NK-92 (cell line): Measurements from ENCODE around the gene FBXW12.

Experiments
- DNase-seq: peaks from one replicate; lab custom pipeline; 2025; ENCODE audit not compliant: unreplicated experiment; lab: John Stamatoyannopoulos, UW

The FBXW12 gene

DNA sequence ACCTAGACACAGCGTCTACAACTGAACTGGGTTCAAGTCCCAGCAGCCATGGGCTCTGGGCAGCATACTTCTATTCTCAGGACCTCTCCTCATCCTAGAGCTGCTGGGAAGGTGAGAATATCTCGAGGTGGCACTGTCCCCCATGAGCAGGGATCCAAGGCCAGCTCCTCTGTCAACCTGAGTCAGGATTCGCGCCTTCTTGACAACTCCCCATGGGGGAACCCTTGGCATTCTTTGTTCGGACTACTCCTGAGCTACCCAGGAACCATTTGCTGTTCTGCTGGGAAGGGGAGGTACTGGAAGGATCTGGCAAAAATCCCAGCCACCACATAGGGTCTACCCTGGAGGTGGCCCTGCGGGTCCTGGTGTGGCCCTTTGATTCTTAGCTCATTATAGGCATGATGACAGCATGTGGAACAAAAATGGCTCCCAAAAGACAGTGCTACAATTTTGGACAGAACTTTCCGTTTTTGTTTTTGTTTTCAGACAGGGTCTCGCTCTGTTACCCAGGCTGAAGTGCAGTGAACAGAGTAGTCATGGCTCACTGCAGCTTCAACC, 35.6 kb downstream of the FBXW12 start:
- DNase-seq: no peak

DNA sequence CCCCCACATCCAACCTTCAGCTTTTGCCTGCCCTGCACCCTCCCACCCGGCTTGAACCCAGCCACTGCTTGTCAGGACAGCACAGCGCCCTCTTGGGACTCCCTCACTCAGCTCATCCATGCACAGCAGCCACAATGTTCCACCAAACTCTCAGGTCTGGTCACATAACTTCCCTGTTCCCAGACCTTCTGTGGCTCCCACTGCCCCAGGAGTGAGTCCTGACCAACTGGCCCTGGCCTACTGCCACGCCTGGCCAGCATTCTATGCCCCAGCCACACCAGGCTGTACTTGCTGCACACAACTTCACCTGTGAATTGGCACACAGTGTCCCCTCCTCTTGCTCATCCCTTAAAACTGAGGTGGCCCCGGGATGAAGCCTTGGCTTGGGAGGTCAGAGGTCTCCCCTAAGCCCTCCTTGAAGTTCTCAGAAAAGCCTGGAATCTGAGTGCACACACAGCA, 36.8 kb downstream of the FBXW12 start:
- no peak for DNase-seq

DNA sequence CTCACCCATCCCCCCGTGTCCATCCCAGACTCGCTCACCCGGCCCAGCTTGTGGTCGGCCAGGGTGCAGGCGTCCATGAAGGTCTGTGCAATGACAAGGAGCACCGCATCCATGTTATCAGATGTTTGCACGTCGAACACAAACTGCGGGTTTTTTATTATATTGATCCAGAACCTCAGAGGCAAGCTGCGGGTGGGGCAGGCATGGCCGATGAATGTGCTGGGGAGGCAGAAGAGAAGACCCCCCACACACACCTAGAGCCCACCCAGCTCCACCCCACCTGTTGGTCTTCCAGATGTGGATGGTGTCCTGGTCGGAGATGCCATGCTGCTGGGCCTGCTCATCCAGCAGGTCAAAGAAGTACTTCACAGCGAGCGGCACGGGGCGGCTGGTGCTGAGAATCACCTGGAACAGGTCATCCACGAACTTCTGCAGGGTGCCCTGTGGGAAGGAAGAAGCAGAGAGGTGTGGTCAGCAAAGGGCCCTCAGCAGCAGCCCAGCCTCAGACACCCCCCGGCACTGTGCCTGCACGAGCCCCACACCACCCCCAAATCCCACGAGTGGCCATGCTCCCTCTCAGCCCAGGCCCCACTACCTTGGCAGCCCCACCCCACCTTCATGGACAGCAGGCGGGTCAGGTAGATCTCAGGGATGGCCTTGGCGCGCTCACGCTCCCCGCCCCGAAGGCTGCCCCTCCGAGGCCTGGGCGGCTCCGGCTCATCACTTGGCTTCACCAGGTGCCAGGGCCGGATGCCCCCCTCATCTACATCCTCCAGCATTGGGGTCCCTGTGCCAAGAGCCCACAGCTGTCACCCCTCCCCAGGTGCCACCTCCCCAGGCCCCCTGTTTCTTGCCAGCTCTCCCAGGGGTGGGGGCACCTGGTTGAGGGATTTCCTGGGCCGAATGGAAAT, 37.5 kb downstream of the FBXW12 start:
- DNase-seq: no peak

DNA sequence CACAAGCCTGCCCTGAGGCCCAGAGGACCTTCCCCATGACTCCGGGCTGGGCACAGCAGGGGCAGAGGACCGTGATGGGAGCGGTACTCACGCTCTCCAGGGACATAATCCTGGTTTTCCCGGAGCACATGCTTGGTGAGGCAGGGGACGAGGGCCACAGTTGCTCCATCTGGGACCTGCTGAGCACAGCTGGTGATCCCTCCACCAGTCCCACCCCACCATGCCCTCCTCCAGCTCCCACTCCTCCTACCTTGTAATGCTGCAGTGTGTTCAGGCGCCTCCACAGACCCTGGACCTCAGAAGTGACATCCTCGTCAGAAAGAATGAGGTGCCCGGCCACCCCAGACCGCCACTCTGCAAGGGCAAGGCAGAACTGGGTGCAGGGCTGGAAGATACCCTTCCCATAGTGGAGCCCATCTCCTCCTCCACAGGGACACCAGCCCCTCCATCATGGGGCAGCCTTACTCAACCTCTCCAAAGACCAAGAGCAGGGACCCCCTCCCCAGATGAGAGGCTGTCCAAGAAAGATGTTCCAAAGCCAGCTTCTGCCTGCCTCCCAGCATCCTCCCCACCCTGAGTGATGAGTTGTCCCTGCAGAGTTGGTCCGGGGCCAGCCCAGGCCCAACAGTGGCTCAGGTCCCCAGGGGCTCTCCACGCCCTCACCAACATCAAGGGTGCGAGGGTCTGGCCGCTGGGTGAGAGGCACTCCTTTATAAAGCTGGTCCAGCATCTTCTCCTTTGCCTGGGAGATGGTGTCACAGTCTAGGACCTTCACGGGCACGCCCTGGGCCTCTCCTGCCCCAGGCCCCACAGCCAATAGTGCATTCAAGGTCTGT, 38.4 kb downstream of the FBXW12 start:
- DNase-seq: no peak

- no peak for DNase-seq
These were observed 39.1 kb downstream of the FBXW12 start for GRCh38 chr3:48411041-48411588.

- DNase-seq: no peak
These were observed 39.8 kb downstream of the FBXW12 start for GRCh38 chr3:48411606-48412374.

DNA sequence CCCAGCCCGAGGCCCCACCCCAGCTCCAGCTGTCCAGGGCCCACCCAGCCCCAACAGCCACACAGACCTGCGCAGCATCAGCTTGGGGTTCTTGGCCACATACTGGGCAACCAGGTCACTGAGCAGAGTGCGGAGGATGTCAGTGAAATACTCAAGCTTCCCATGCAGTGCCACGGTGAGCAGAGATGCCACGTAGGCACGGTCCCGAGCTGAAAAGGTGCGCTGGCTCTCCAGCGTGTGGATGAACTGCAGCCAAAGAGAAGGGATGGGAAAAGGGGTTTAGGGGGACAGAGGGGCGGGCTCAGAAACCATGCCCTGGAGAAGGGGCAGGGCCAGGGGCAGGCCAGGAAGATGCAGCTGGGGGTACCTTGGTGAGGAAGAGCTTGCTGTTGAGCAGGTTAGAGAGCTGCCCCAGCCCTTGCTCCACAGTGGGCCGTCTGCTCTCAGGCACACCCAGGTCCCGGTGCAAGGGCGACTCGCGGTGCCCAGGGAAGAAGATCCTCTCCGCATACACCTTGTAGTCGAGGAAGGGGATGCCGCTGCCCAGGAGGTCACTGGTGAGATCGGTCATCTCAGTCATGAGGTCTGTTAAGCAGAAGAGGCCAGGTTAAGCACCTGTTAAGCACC, 40.5 kb downstream of the FBXW12 start:
- DNase-seq: no peak

DNA sequence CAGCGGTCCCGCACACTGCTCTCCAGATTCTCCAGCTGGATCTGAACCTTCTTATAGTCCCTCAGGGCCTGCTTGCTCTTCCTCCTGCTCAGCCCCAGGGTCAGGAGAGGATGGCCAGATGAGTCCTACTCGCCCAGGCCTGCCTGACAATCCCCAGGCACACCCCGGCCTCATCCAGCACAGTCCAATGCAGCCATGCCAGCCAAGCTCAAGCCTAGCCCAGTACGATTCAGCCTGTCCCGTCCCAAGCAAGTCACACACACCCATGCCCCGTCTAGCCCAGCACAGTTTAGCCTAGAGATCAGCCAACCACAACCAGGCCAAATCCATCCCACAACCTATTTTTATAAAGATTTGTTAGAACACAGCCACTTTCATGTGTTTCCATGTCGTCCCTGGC, 41.1 kb downstream of the FBXW12 start:
- no peak for DNase-seq

DNA sequence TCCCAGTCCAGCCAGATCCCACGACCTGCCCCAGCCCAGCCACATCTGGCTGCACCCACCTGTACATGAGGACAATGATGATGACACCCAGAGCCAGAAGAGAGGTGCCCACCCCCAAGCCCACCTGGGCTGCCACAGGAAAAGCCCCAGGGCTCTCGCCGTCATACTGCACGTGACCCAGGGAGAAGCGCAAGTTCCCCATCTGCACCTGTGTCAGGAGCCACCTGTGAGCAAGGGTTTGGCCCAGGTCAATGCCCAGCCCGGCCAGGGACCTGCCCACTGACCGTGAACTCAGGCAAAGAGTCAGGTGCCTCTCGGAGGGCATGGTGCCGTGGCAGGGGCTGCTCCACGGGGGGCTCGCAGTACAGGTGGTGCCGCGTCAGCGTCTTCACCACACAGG, 41.6 kb downstream of the FBXW12 start:
- no peak for DNase-seq

- DNase-seq: no peak
These were observed 42.6 kb downstream of the FBXW12 start for GRCh38 chr3:48414376-48415250.

GRCh38 chr3:48415251-48415953, 43.4 kb downstream of the FBXW12 start:
- no peak for DNase-seq

DNA sequence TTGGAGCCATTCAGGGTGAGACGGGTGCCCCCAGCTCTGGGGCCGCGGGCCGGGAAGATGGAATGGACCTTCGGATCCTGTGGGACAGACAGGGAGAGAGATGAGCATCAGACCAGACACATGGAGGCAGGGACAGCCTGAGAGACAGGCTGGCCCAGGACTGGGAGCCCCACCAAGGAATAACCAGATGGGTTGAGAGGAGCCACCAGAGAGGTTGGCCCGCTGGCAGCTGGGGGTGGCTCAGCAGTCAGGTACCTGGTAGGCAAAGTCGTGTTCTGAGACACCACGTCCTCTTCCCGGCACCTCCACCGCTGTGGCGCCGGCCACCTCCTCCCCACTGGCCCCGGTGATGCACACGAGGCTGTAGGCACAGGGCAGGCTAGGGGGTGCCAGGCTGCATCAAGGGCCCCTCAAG, 44.1 kb downstream of the FBXW12 start:
- no peak for DNase-seq

DNA sequence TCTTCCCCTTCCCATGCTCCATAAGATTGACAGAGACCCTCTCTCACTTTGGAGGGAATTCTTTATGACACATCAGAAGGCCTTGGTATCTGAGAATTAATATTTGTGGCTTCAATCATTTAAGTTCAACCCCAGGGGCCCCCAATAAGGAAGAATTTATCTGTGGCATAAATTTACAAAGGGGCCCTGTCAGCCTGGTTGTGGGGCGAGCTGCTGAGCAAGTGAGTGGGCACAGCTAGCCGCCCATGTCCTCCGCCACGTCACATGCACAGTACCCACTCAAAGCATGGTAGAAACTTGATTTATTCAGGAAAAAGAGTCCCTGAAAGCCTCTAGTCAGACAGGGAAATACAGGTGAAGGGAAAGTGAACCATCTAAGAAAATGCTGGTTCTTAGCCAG, 44.5 kb downstream of the FBXW12 start:
- no peak for DNase-seq

GRCh38 chr3:48417529-48418108, 45.6 kb downstream of the FBXW12 start:
- no peak for DNase-seq

DNA sequence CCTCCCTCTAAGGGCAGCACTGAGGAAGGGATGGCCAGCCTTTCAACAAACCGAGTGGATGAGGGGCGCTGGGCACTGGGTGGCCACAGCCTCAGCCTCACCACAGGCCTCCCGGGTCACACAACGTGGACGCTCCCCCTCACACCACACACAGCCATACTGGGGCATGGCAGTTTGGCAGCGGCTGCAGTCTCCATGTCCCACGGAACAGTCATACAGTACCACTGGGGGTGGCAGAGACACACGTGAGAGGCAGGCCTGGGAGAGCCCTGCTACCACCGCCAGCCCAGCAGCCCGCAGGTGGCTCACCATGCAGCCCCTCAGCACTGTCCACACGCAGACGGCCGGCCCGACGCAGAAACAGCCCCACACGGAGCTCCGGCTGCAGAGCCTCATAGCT, 46.1 kb downstream of the FBXW12 start:
- no peak for DNase-seq

- no peak for DNase-seq
These were observed 46.6 kb downstream of the FBXW12 start for GRCh38 chr3:48418651-48419050.

- DNase-seq: no peak
These were observed 47.1 kb downstream of the FBXW12 start for GRCh38 chr3:48419149-48419548.

GRCh38 chr3:48419597-48419996, 47.6 kb downstream of the FBXW12 start:
- DNase-seq: no peak
